Gastroesophageal sphincter (tissue), 4 donors: Measurements from ENCODE around the gene ZHX3. TPM values are rescaled to one million over a fixed set of nuclear protein-coding genes. Genes with fewer than 3 reads are reported as not detected.
"Not testable (repeated sequence)": the region's sequence is repeated elsewhere in the genome, so short reads cannot be mapped to it uniquely, and the experiment has no call there.

Experiments
- ATAC-seq: fragments of 150-250 bp; one replicate; pipeline ENCODE4 v1.9.1; 2016; ENCODE audit warnings: mild to moderate bottlenecking, moderate library complexity
- H3K27ac ChIP-seq, 4 donors: fragments of 200-600 bp; sonication (generic) in 3 of 4; 1 replicate in 3 of 4; 2 replicates in 1 of 4; pipeline ENCODE4 v1.5.1; 2016 to 2019
- H3K27me3 ChIP-seq: fragments of 200-600 bp; sonication (generic); one replicate; pipeline ENCODE4 v1.5.1; 2019
- H3K36me3 ChIP-seq, 2 donors: fragments of 200-600 bp; sonication (generic); one replicate each; pipeline ENCODE4 v1.5.1; 2019; ENCODE audit warnings: control low read depth in 1 of 2
- H3K4me1 ChIP-seq, 3 donors: fragments of 200-600 bp; sonication (generic); 1 replicate in 2 of 3; 2 replicates in 1 of 3; pipeline ENCODE4 v1.5.1; 2016 to 2019; ENCODE audit warnings: control low read depth in 2 of 3
- H3K4me3 ChIP-seq, 2 donors: fragments of 200-600 bp; sonication (generic); one replicate each; pipeline ENCODE4 v1.5.1; 2019; ENCODE audit warnings: mild to moderate bottlenecking in 1 of 2, moderate library complexity in 1 of 2
- H3K9me3 ChIP-seq, 3 donors: fragments of 200-600 bp; sonication (generic); one replicate each; pipeline ENCODE4 v1.5.1; 2017 to 2019; ENCODE audit warnings: control low read depth in 2 of 3
- CTCF ChIP-seq, 4 experiments: fragments of 200-600 bp in 2 of 4; fragments of 450-650 bp in 2 of 4; sonication (generic) in 1 of 4; IDR thresholded peaks; one replicate each; pipeline ENCODE4 v1.5.1; 2017 to 2019; ENCODE audit warnings: antibody characterized with exemption in 4 of 4, mild to moderate bottlenecking in 2 of 4, moderate library complexity in 2 of 4
- EP300 ChIP-seq: sonication (generic); formaldehyde crosslinking; IDR thresholded peaks from one replicate; pipeline ENCODE4 v1.6.1; 2017; ENCODE audit warnings: antibody characterized with exemption, mild to moderate bottlenecking
- POLR2A ChIP-seq, 2 donors: fragments of 450-650 bp; IDR thresholded peaks; one replicate each; pipeline ENCODE4 v1.6.1; 2017; ENCODE audit warnings: antibody characterized with exemption in 2 of 2, mild to moderate bottlenecking in 2 of 2, moderate library complexity in 1 of 2
- POLR2AphosphoS5 ChIP-seq: sonication (generic); formaldehyde crosslinking; IDR thresholded peaks from one replicate; pipeline ENCODE4 v1.6.1; 2017; ENCODE audit warnings: antibody characterized with exemption
- WGBS, 2 donors: methylation state at CpG; one replicate each; pipeline ENCODE4 v1.1.5; 2018; ENCODE audit warnings: low coverage in 1 of 2; 5-methylcytosine and 5-hydroxymethylcytosine counted together
- total RNA-seq, 4 donors: library from RNA; depleted of rRNA; stranded (reverse); fragments of >200 nt; gene quantifications; one replicate each; pipeline ENCODE4 v1.1.0, GENCODE V29; 2016

ZHX3 gene
- total RNA-seq, 4 donors from 2014 or later = 121 to 183 (median 155) TPM

DNA sequence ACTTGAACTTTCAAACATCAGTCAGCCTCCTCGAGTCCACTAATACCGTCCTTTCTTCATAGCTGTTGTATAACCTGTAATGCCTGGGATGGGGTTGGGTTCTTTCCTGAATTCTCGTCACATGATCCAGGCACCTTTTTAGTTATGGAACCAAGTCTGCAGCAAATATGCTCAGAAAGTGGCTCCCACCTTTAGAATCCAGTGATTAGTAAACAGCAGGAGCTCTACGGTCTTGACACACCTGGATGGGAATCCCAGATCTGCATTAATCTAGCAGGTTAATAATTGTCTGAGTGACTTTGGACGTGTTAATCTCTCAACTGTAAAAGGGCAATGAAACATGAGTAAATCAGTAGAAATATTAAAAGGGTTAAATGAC lies 729 bp upstream of the ZHX3 start:
- Histone ChIP-seq H3K4me1 (peaks cover 9 to 37% (median 14%) of the 10 kb centered on the region in 3 donors), H3K4me3 (peak overlapping the region; percentile 79 to 87), H3K27ac (peak overlapping the region; percentile 52 to 96 (median 95)), H3K9me3 (no peaks in the 10 kb centered on the region), H3K36me3 (no peaks in the 10 kb centered on the region), H3K27me3 (no peaks in the 10 kb centered on the region)
- WGBS, 2 donors = 35 to 50% methylated on average over 4 to 5 of the region's 5 CpGs
- no peak for TF ChIP-seq POLR2AphosphoS5
- TF ChIP-seq EP300 = no peak
- no peak for TF ChIP-seq CTCF (IDR thresholded peaks at IDR 0.05)
- TF ChIP-seq POLR2A (IDR thresholded peaks at IDR 0.05) = no peak
- ATAC-seq = no peak

DNA sequence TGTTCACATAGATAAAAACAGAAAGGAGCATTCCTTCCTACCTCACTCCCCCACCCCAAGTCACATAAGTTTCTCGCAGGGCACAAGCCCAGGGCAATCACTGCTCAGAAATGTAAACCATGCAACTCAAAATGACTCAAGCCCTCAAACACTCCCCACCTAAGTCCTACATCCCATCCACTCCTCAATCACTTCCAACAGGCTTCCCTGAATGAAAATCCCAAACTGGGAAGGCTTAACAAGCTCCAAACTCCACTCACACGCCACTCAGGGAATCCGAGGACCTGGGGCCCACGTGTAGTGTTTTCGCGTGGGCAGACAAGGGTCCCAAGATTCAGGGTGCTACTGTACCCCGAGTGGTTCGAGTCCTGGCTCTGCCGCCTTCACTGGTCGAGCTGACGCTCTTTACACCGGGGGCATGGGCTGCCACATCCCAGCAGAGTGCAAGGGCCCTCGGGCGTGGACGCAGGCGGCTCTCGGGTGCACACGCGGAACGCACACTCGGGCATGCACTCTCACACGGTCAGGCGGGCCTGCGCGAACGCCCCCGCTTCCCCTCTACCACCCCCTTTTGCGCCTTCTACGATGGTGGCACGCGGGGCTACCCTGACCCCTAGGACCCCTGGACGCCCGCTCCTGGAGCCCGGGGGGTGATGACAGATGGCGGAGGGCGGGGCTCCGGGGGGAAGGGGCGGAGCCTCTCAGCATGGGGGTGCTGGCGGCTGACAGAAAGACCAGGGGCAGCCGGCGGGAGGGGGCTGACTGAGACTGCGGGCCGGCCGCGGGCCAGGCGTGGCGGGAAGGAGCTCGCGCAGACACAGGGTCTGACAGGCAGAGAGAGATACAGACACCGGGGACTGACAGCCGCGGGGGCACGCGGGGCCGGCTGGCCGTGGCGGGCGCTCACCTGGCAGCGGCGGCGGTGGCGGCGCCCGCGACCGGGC lies 657 bp downstream of the ZHX3 start:
- Histone ChIP-seq H3K4me1 (peaks cover 9 to 50% (median 14%) of the 10 kb centered on the region in 3 donors), H3K36me3 (peaks cover 0 to 8% of the 10 kb centered on the region in 2 donors), H3K27ac (peak overlapping the region; percentile 92 to 96 (median 95)), H3K9me3 (no peaks in the 10 kb centered on the region), H3K4me3 (peak overlapping the region; percentile 79 to 87), H3K27me3 (no peaks in the 10 kb centered on the region)
- WGBS, 2 donors = 0 to 13% methylated on average over 1 of the region's 66 CpGs
- peak; percentile 73 for ATAC-seq
- TF ChIP-seq EP300 (no peak), POLR2AphosphoS5 (peak; percentile 61), CTCF (IDR thresholded peaks at IDR 0.05) (no peak), POLR2A (IDR thresholded peaks at IDR 0.05) (peak in 1 of 2 donors; percentile 21)

DNA sequence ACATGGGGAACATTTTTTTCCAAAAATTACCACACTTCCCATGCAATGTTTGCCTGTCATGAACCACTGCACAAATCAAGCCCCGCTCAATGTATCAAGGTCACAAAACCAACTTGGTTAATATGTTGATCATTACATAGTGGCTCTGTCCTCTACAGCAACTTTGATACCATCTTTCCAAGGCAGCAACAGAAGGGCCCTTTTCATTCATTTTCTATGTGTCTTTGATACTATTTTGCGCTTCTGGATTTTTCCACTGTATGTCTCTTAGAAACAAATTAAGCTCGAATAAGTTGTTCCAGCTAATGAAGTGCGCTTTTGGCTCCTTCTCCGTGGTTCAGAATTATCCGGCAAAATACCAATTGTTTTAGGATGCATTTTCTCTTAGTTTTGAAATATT lies 1.5 kb downstream of the ZHX3 start:
- no peak for ATAC-seq
- TF ChIP-seq EP300 = no peak
- TF ChIP-seq CTCF (IDR thresholded peaks at IDR 0.05) = no peak
- no peak for TF ChIP-seq POLR2AphosphoS5
- TF ChIP-seq POLR2A (IDR thresholded peaks at IDR 0.05) = no peak
- Histone ChIP-seq H3K4me3 (peak overlapping the region; percentile 79 to 87), H3K9me3 (no peaks in the 10 kb centered on the region), H3K36me3 (peaks cover 0 to 9% of the 10 kb centered on the region in 2 donors), H3K27ac (peak overlapping the region; percentile 92 to 96 (median 95)), H3K27me3 (no peaks in the 10 kb centered on the region), H3K4me1 (peaks cover 9 to 58% (median 14%) of the 10 kb centered on the region in 3 donors)
- WGBS, 2 donors = 29 to 33% methylated on average over 6 of the region's 6 CpGs

- H3K36me3 ChIP-seq = peaks cover 0 to 9% of the 10 kb centered on the region in 2 donors
- ATAC-seq = no peak
- H3K4me3 ChIP-seq = no peak overlapping the region
- H3K27me3 ChIP-seq = no peaks in the 10 kb centered on the region
- H3K4me1 ChIP-seq = peaks cover 18 to 74% (median 24%) of the 10 kb centered on the region in 3 donors
- H3K9me3 ChIP-seq = no peaks in the 10 kb centered on the region
- TF ChIP-seq POLR2AphosphoS5 (no peak), POLR2A (IDR thresholded peaks at IDR 0.05) (no peak), EP300 (no peak), CTCF (IDR thresholded peaks at IDR 0.05) (no peak)
- WGBS, 2 donors = 22 to 35% methylated on average over 2 of the region's 2 CpGs
- peak overlapping the region; percentile 92 to 96 (median 95) for H3K27ac ChIP-seq
These were observed 3.1 kb downstream of the ZHX3 start for GRCh38 chr20:41314386-41314785.

DNA sequence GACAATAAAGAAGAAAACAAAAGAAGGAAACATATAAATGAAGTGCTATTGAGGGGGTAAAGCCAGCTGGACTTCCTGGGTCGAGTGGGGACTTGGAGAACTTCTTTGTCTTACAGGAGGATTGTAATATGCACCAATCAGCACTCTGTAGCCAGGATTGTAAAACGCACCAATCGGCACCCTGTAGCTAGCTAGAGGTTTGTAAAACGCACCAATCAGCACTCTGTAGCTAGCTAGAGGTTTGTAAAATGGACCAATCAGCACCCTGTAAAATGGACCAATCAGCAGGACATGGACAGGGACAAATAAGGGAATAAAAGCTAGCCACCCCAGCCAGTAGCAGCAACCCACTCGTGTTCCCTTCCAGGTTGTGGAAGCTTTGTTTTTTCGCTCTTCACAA lies 5.5 kb downstream of the ZHX3 start:
- Histone ChIP-seq H3K27ac (peak overlapping the region in 1 of 4 donors; percentile 23), H3K4me1 (peaks cover 32 to 90% (median 33%) of the 10 kb centered on the region in 3 donors)
- not testable (repeated sequence) for H3K27me3 ChIP-seq, H3K36me3 ChIP-seq, H3K4me3 ChIP-seq, H3K9me3 ChIP-seq, ATAC-seq
- 92% methylated on average over 4 of the region's 6 CpGs; no CpG with 5 or more reads in 1 of the 2 donors for WGBS, 2 donors
